Stimulated activated CD8-positive, alpha-beta memory T cell treated with anti-CD3 and anti-CD28 coated beads, Interleukin-12 subunit alpha, Interleukin-12 subunit beta, amount 100 ng/mL, for 1 hour (primary cell): Measurements from ENCODE around the gene EEIG1.
"Not testable (repeated sequence)": the region's sequence is repeated elsewhere in the genome, so short reads cannot be mapped to it uniquely, and the experiment has no call there.

Experiments
- DNase-seq: peaks from one replicate; pipeline ENCODE4 v3.0.0-alpha.2; 2020; ENCODE audit warnings: low read depth

The EEIG1 gene

DNA sequence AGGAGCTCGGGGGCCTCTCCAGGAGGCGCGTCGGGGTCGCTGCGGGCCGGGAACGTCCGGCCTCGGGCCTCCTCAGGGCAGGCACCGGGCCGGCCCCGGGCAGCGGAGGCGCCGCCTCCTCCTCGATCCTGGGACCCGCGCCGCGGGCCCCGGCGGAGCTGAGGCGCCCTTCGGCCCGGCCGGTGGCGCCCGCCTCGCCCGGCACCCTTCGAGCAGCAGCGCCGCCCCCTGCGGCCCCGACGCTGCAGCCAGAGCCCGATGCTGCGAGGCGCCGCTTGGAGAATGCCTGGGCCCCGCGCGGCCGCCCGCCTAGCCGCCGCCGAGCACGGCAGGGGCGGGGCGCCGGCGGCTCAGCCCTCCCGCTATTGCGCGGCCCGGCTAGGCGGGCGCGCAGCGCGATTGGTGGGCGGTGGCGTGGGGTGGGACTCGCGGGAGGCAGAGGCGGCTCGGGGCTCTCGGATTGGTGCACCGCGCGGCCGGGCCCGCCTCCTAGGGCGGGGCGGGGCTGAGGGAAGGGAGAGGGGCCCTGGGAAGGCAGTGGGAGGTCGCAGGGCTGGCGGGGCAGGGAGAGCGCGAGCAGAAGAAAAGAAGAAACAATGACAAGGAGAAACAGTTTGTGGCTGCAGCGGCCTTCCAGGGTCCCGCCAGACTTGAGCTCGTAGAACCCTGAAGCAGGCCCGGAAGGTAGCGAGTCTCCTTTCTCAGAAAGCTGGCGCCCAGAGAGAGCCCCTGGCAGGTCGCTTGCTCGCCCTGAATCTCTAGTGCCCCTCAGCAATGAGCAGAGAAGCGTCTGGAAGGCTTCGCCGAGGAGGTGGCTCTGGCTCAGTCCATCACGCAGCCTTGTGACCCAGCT is at the start of gene EEIG1:
TSS of gene EEIG1 (minus strand) at position 284 of the 853 bp plus-strand sequence. CDS start 852 bp downstream, outside the sequence.
- DNase-seq, result peak; percentile 95

DNA sequence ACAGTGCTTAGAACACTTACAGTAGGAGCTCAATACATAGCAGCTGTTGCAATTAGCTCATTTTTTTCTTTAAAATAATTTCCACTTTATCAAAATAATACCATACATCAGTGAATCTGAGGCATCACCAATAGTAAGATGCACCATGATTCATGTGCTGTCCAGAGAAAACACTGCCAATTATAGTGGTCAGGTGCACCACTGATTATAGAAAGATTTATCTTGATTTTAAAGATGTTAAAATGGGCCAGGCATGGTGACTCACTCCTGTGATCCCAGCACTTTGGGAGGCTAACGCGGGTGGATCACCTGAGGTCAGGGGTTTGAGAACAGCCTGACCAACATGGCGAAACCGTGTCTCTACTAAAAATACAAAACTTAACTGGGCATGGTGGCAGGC is 46.9 kb upstream of the EEIG1 start:
- no peak for DNase-seq

DNA sequence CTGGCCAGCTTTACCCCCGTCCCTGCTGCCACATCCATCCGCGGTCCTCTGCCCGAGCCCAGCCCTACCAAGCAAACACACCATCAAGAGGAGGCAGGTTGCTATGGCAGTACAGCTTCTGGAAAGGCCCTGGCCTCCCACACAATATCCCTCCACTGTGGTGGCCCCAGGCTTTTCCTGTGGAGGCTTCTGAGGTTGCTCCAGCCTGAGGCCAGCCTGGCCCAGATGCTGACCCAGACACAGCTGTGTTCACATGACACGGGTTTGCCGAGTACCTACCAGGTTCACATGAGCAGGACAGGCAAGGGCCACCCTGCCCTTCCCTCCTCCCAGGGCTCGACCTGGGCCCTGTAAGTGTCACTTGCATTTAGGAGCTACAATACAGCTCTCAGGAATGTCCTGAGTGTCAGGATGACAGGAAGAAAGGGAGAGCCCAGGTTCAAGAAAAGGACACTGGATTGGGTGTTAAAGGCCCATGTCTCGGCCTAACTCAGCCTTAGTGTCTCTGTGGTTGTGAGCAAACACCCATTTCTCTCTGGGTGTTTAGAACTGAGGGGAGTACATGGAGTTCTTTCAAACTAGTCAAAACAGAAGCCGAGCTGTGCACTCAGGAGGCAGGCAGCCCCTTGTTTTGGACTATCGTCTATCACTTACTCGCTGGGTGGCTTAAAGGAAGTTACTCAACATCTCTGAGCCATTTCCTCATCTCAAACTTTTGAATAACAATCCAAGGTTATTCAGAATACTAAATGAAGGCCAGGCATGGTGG is 46.2 kb upstream of the EEIG1 start:
- no peak for DNase-seq

DNA sequence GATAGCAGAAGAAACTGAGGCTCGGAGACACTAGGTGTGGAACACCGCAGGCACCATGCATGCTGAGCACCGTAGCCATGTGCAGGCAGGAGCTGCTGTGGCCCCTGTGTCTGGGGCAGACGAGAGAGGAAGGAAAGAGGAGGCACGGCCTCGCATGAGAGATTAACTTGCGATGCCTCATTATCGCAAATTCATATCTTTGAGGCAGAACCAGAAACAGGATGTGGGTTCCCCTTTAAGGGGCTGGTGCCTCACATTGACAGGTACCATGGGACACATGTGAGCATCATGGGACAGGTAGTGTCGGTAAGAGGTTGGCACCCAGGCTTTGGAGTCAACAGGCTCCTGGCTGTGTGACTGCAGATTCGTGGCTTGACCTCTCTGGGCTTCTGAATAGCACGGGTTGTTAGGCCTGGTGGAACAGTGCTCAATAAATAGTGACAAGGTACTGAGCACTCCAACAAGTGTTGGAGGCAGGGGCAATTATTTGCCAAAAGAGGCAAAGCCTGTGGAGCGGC is 45.5 kb upstream of the EEIG1 start:
- DNase-seq, result peak; percentile 60

- DNase-seq, result no peak
Observed at GRCh38 chr9:128025736-128026135, 44.9 kb upstream of the EEIG1 start.

- no peak for DNase-seq
Observed at GRCh38 chr9:128024761-128025308, 44.0 kb upstream of the EEIG1 start.

DNA sequence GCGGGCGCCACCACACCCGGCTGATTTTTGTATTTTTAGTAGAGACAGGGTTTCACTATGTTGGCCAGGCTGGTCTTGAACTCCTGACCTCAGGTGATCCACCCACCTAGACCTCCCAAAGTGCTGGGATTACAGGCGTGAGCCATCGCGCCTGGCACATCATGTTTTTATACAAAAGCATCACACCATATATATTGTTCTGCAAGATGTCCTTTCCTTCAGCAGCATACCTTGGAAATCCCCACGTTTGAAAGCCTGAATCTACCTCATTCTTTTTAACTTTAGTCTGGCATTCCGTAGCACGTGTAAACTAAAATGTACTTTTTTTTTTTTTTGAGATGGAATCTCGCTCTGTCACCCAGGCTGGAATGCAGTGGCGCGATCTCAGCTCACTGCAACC is 42.9 kb upstream of the EEIG1 start:
- not testable (repeated sequence) for DNase-seq

DNA sequence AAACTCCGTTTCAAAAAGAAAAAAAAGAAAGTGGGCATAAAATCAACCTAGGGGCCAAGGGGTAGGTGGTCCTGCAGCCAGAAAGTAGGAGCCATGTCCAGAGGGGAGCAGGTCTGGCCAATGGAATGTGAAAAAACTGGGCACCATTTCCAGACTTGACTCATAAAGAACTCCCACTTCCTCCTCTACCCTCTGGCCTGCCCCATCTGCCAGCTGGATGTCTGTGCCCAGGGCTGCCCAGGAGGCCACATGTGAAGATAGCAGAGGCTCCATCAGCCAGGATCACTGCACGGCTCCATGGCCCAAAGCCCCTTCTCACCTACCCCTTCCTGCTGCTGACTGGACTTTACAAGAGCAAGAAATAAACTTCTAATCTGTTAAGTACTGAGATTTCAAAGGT is 42.1 kb upstream of the EEIG1 start:
- no peak for DNase-seq

- DNase-seq, result no peak
Observed at GRCh38 chr9:128021098-128021497, 40.3 kb upstream of the EEIG1 start.

DNA sequence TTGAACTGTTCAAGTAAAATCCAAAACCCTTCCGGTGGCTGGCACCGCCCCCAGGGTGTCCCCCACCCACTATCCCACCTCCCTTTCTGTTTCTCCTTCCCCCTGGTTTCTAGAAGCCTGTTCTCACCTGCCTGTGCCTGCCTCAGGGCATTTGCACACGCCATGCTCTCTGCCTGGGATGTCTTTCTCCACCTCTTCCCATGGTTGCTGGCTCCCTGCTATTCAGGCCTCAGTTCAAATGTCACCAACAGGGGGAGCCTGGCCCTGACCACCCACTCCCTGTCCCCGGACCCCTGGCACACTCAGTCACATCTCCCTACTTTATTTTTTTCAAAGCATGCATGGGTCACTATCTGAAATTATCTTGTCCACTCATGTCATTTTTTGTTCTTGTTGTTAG is 39.9 kb upstream of the EEIG1 start:
- no peak for DNase-seq

GRCh38 chr9:128015696-128016095 is 34.9 kb upstream of the EEIG1 start:
- no peak for DNase-seq

DNA sequence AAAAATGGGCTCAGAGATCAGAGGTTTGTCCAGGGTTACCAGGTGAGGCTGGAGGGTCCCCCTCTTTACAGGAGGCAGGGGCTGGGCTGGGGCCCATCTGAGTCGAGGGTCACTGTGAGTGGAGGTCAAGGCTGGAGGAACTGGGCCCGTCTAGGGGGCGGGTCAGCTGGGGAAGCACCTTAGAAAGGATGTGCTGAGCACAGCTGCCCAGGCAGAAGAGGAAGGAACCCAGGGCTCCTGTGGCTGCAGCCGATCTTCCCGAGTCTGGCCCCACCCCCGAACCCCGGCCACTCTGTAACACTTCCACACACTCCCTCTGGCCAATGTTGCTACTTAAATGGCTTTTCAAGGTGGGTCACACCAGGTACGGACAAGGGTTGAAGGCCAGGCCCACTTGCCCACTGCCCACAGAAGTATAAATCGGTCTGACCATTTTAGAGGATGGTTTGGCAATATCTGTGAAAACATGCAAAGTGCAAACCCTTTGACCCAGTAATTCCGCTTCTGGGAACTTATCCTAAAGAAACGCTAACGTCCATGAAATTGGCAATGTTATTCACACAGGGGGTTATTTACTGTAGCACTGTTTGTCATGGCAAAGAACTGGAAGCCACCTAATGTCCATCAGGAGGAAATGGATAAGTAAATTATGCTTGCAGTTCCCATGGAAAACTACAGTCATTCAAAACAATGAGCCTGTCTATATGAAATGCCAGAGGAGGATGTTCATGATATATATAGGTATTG is 30.5 kb upstream of the EEIG1 start:
- DNase-seq, result no peak

DNA sequence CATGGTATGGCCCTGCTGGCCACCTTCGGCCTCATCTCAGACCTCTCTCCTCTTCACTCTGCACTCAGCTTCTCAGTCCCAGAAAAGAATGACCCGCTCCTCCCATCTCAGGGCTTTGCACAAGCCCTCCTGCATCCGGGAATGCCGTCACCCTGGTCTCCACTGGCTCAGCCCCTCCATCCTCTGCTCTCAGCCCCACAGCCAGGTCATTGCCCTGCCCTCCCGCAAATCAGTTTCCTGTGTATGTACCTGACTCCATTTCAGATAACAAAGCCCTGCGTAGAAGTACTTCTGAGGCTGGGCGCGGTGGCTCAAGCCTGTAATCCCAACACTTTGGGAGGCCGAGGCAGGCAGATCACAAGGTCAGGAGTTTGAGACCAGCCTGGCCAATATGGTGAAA is 28.9 kb upstream of the EEIG1 start:
- DNase-seq, result no peak

DNA sequence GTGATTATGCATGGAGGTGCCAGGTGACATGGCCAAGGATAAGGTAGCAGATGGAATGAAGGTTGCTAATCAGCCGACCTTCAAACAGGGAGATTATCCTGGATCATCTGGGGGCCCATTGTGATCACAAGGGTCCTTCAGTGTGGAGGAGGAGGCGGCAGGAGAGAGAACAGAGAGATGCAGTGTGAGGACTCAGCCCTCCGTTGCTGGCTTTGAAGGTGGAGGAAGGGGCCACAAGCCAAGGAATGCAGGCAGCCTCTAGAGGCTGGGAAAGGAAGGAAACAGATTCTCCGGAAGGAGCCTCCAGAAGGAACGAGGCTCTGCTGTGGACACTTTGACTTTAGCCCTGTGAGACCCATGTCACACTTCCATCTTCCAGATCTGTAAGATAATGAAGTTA is 27.4 kb upstream of the EEIG1 start:
- no peak for DNase-seq

DNA sequence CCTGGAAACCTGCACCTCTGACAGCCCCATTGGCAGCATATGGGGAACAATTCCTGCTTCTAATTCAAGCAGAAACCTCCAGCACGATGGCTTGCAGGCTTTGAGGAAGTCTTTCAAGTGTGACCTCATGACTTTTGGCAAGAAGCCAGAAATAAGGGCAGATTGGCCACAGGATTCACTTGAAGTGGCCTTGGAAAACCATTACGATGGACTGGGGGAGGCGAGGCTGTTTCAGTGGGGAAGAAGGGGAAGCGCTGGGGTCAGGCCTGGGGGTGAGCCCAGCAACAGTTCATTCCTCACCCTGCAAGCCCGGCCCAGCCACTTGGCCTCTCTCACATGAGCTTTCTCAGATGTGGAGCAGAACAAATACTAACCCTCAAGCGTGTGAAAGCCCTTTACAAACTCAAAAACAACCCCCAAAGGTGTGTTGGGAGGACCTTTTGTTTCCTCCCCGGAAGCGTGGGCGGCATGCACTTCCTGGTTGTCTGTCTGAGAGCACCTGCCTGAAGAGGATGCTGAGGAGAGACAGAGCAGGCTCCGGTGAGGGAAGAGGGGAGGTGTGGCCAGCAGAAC is 26.9 kb upstream of the EEIG1 start:
- peak; percentile 89 for DNase-seq

GRCh38 chr9:128006332-128006996 is 25.7 kb upstream of the EEIG1 start:
- DNase-seq, result no peak

- no peak for DNase-seq
Observed at GRCh38 chr9:128005923-128006322, 25.1 kb upstream of the EEIG1 start.

- no peak for DNase-seq
Observed at GRCh38 chr9:128003966-128004604, 23.3 kb upstream of the EEIG1 start.

DNA sequence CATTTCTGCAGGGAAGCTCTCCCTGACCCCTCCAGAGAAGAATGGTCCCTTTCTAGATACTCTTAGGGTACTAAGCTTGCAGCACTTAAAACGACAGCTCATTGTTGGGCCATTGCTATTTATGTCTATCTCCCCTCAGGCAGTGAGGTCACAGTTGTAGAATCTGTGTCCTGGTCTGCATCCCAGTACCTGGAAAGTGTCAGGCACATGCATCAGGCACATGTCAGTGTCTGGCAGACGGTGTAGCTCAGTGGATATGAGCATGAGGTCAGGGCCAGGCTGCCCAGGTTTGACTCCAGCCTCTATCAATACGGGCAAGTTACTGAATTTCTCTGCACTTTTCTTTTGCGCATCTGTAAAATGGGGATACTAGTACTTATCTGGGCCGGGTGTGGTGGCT is 22.2 kb upstream of the EEIG1 start:
- DNase-seq, result no peak

DNA sequence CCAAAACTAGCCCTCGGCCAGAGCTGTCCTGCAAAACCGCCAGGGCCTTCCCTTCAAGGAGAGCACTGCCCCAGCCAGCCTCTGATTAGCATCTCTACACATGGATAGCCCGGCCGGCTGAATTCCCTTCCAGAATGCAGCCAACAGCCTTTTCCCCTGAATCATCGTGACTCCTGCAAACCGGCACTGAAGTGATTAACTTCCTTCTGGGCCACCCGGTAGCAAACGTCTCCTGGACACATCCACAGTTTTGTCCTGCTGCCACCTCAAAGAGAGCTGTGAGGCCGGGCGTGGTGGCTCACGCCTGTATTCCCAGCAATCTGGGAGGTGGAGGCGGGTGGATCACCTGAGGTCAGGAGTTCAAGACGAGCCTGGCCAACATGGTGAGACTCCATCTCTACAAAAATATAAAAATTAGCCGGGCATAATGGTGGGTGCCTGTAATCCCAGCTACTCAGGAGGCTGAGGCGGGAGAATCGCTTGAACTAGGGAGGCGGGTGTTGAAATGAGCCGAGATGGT is 21.1 kb upstream of the EEIG1 start:
- no peak for DNase-seq
